CD14-positive monocyte (primary cell): ENCODE measurements around the gene CPHXL2. TPM values are rescaled to one million over a fixed set of nuclear protein-coding genes. Genes with fewer than 3 reads are reported as not detected.

Experiments
- DNase-seq, 3 donors: peaks; one replicate each; pipeline ENCODE4 v3.0.0-alpha.2; 2011 to 2022
- H2AFZ ChIP-seq: 2 replicates; pipeline ENCODE4 v1.6.0; 2012; ENCODE audit warnings: mild to moderate bottlenecking, low read depth, low read length, inconsistent platforms; ENCODE audit not compliant: insufficient read depth, poor library complexity, severe bottlenecking
- H3K27ac ChIP-seq, 2 donors: 1 replicate in 1 of 2; 2 replicates in 1 of 2; pipeline ENCODE4 v1.5.1; 2012 to 2013; ENCODE audit warnings: low read length in 2 of 2, control low read depth in 1 of 2, inconsistent platforms in 1 of 2, low read depth in 1 of 2, mild to moderate bottlenecking in 1 of 2
- H3K27me3 ChIP-seq, 2 donors: one replicate each; pipeline versions ENCODE4 v1.6.0 to v1.6.1; 2011 to 2013; ENCODE audit warnings: low read length in 2 of 2; ENCODE audit not compliant: control insufficient read depth in 2 of 2, insufficient read depth in 2 of 2
- H3K36me3 ChIP-seq, 2 donors: replicated peaks in 1 of 2; 1 replicate in 1 of 2; 2 replicates in 1 of 2; pipeline versions ENCODE4 v1.5.1 to v1.6.1; 2012 to 2013; ENCODE audit warnings: low read length in 2 of 2, control low read depth in 1 of 2, inconsistent platforms in 1 of 2, mild to moderate bottlenecking in 1 of 2; ENCODE audit not compliant: insufficient read depth in 2 of 2, control insufficient read depth in 1 of 2
- H3K4me1 ChIP-seq, 2 donors: 1 replicate in 1 of 2; 2 replicates in 1 of 2; pipeline versions ENCODE4 v1.5.1 to v1.6.1; 2012 to 2013; ENCODE audit warnings: low read length in 2 of 2, control low read depth in 1 of 2, inconsistent platforms in 1 of 2, mild to moderate bottlenecking in 1 of 2, moderate library complexity in 1 of 2; ENCODE audit not compliant: insufficient read depth in 2 of 2, control insufficient read depth in 1 of 2
- H3K4me2 ChIP-seq: replicated peaks from 2 replicates; pipeline ENCODE3; 2012; ENCODE audit warnings: low read length, moderate library complexity, mild to moderate bottlenecking; ENCODE audit not compliant: poor library complexity, severe bottlenecking; ENCODE audit errors: extremely low read depth
- H3K4me3 ChIP-seq, 3 experiments: fragments of 200-600 bp in 1 of 3; sonication (generic) in 1 of 3; replicated peaks in 1 of 3; 1 replicate in 2 of 3; 2 replicates in 1 of 3; pipeline ENCODE4 v1.5.1; 2011 to 2013; ENCODE audit warnings: low read length in 3 of 3, mild to moderate bottlenecking in 3 of 3, control low read depth in 2 of 3, low read depth in 2 of 3, inconsistent platforms in 1 of 3, moderate library complexity in 1 of 3
- H3K79me2 ChIP-seq: 2 replicates; pipeline ENCODE4 v1.6.0; 2012; ENCODE audit warnings: mild to moderate bottlenecking, control low read depth, inconsistent platforms, low read length, moderate library complexity; ENCODE audit not compliant: insufficient read depth
- H3K9ac ChIP-seq: 2 replicates; pipeline ENCODE4 v1.6.0; 2017; ENCODE audit warnings: low read length, mild to moderate bottlenecking; ENCODE audit not compliant: insufficient read depth, poor library complexity, severe bottlenecking
- H3K9me3 ChIP-seq, 2 donors: replicated peaks in 1 of 2; 1 replicate in 1 of 2; 2 replicates in 1 of 2; pipeline versions ENCODE4 v1.5.1 to v1.6.1; 2012 to 2013; ENCODE audit warnings: low read length in 2 of 2, control low read depth in 1 of 2; ENCODE audit not compliant: control insufficient read depth in 1 of 2, insufficient read depth in 1 of 2
- H4K20me1 ChIP-seq: 2 replicates; pipeline ENCODE4 v1.6.0; 2012; ENCODE audit warnings: mild to moderate bottlenecking, low read length, control low read depth, moderate library complexity; ENCODE audit not compliant: insufficient read depth
- H3K27ac Mint-ChIP-seq, 7 donors: one replicate each; pipeline ENCODE4 v1.8.0; 2020; ENCODE audit warnings: mild to moderate bottlenecking in 7 of 7, mixed read lengths in 7 of 7, moderate library complexity in 6 of 7, inconsistent platforms in 2 of 7
- H3K27me3 Mint-ChIP-seq, 3 donors: one replicate each; pipeline ENCODE4 v1.8.0; 2021 to 2022; ENCODE audit warnings: low read depth in 3 of 3, mild to moderate bottlenecking in 3 of 3, mixed read lengths in 3 of 3, moderate library complexity in 3 of 3, inconsistent platforms in 1 of 3
- H3K36me3 Mint-ChIP-seq, 2 donors: one replicate each; pipeline ENCODE4 v1.8.0; 2020; ENCODE audit warnings: mixed read lengths in 2 of 2, inconsistent platforms in 1 of 2, mild to moderate bottlenecking in 1 of 2
- H3K4me1 Mint-ChIP-seq: one replicate; pipeline ENCODE4 v1.8.0; 2020; ENCODE audit warnings: mild to moderate bottlenecking, mixed read lengths
- H3K4me3 Mint-ChIP-seq, 2 donors: one replicate each; pipeline ENCODE4 v1.8.0; 2020; ENCODE audit warnings: mild to moderate bottlenecking in 2 of 2, mixed read lengths in 2 of 2, moderate library complexity in 1 of 2
- H3K9me3 Mint-ChIP-seq, 7 donors: one replicate each; pipeline ENCODE4 v1.8.0; 2020 to 2022; ENCODE audit warnings: mixed read lengths in 7 of 7, mild to moderate bottlenecking in 6 of 7, moderate library complexity in 6 of 7, inconsistent platforms in 2 of 7
- CTCF ChIP-seq: fragments of 200-600 bp; IDR thresholded peaks from one replicate; pipeline ENCODE4 v1.8.0; 2022; ENCODE audit warnings: antibody characterized with exemption, mild to moderate bottlenecking
- WGBS: methylation state at CpG from one replicate; pipeline ENCODE4 v1.1.5; 2013; ENCODE audit warnings: missing lambda C conversion rate; ENCODE audit not compliant: insufficient coverage; 5-methylcytosine and 5-hydroxymethylcytosine counted together
- intact Hi-C, 2 donors: fragments of 100-400 bp; cut with micrococcal nuclease; formaldehyde crosslinking; loops; one replicate each; pipeline versions ENCODE4 v1.15.0 to v1.15.1; 2023
- polyA plus RNA-seq, 3 donors: library from polyadenylated mRNA; depleted of rRNA in 1 of 3; unstranded in 2 of 3; stranded (reverse) in 1 of 3; fragments of 300-500 nt in 2 of 3; fragments of >200 nt in 1 of 3; fragmentation: Illumina TruSeq in 2 of 3; gene quantifications; 1 replicate in 2 of 3; 2 replicates in 1 of 3; pipeline ENCODE4 v1.2.3, GENCODE V29; 2012 to 2021

CPHXL2 gene
- polyA plus RNA-seq, 3 donors, result not detected

DNA sequence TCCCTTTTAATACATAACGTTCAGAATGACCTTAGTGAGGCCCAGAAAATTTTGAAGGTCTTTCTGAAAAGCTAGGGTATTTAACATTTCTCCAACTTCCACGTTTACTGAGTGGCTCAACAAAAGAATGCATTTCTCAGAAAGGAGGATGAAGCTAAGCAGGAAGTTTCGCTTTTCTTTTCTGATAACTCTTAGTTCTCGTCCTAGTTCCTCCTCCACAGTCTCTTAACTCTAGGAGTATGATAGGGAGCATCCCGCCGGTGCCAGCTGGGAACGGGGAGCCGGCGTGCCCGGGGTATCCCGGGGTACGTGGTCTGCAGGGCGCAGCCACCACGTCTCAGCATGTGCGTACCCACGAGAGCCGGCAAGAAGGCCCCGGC is 29.7 kb downstream of the CPHXL2 start:
- Mint-ChIP-seq H3K36me3 (peaks cover 25 to 33% of the 10 kb centered on the region in 2 donors), H3K27me3 (no peaks in the 10 kb centered on the region), H3K4me3 (peak overlapping the region; percentile 96 to 97), H3K9me3 (peaks cover 0 to 4% (median 0%) of the 10 kb centered on the region in 7 donors), H3K27ac (peak overlapping the region; percentile 92 to 97 (median 95)), H3K4me1 (peaks cover 36% of the 10 kb centered on the region)
- H3K9me3 ChIP-seq, result no peaks in the 10 kb centered on the region
- no peaks in the 10 kb centered on the region for H3K27me3 ChIP-seq
- no peak for TF ChIP-seq CTCF
- H4K20me1 ChIP-seq, result peaks cover 49% of the 10 kb centered on the region
- H3K4me2 ChIP-seq, result peak overlapping the region; percentile 88
- H3K9ac ChIP-seq, result peak overlapping the region; percentile 92
- WGBS, result under 1% methylated on average over 14 of the region's 18 CpGs
- intact Hi-C loops, result loop anchor here (1.0 to 5.0 kb wide), 3 partner anchors 24 to 185 kb away; partner anchors contain the start of genes ADAT1 (in 2 of the 2) and TMEM170A (in 1 of the 2)
- H3K36me3 ChIP-seq, result peaks cover 26 to 36% of the 10 kb centered on the region in 2 donors
- peaks cover 34 to 43% of the 10 kb centered on the region in 2 donors for H3K4me1 ChIP-seq
- no peak for DNase-seq
- peak overlapping the region; percentile 90 to 95 (median 92) for H3K4me3 ChIP-seq
- peak overlapping the region; percentile 95 for H2AFZ ChIP-seq
- H3K79me2 ChIP-seq, result peaks cover 99% of the 10 kb centered on the region
- H3K27ac ChIP-seq, result peak overlapping the region; percentile 89 to 97

- WGBS, result 100% methylated on average over 2 of the region's 7 CpGs
- Histone ChIP-seq H3K4me1 (peaks cover 10 to 16% of the 10 kb centered on the region in 2 donors), H3K9ac (no peak overlapping the region), H2AFZ (no peak overlapping the region), H3K27me3 (no peaks in the 10 kb centered on the region), H3K9me3 (no peaks in the 10 kb centered on the region), H3K4me3 (no peak overlapping the region), H3K79me2 (peaks cover 79% of the 10 kb centered on the region), H4K20me1 (peaks cover 45% of the 10 kb centered on the region), H3K4me2 (no peak overlapping the region), H3K27ac (no peak overlapping the region), H3K36me3 (peaks cover 49 to 63% of the 10 kb centered on the region in 2 donors)
- no peak for DNase-seq
- H3K9me3 Mint-ChIP-seq, result no peaks in the 10 kb centered on the region
- no peak for TF ChIP-seq CTCF
- H3K4me3 Mint-ChIP-seq, result no peak overlapping the region
- peaks cover 10% of the 10 kb centered on the region for H3K4me1 Mint-ChIP-seq
- H3K27me3 Mint-ChIP-seq, result no peaks in the 10 kb centered on the region
- H3K36me3 Mint-ChIP-seq, result peaks cover 49 to 60% of the 10 kb centered on the region in 2 donors
- peak overlapping the region in 1 of 7 donors; percentile 20 for H3K27ac Mint-ChIP-seq
- intact Hi-C loops, result loop anchor here in 1 of 2 donors (5.0 kb wide), 1 partner anchor 182 kb away; the partner anchor contains the start of gene TMEM170A
Observed at GRCh38 chr16:75644240-75645012, 32.4 kb downstream of the CPHXL2 start.
